ENCODE measurements around the gene RYR3. TPM values are rescaled to one million over a fixed set of nuclear protein-coding genes. Genes with fewer than 3 reads are reported as not detected.

RYR3 gene
- total and polyA plus RNA-seq, 10 of the 15 experiments (the other 5 are each of a cell fraction or from before 2014, with no cell fraction given), result under 0.01 to 0.44 (median 0.16) TPM; not detected in 5

GRCh38 chr15:33461671-33462070 is 150.9 kb downstream of the RYR3 start:
- CTCF ChIA-PET, result interaction anchor here (0.9 to 1.1 kb wide), 2 partner anchors 14 to 618 kb away, joined by 3 to 4 read pairs; no protein-coding TSS in a partner anchor
- ATAC-seq (no peak), FAIRE-seq (no peak), DNase-seq (ENCODE audit: low read depth, low spot score) (no peak)
- intact Hi-C loops (cut with micrococcal nuclease; ENCODE audit: unreplicated experiment) (no loop called here), in situ Hi-C loops (cut with MboI) (no loop called here)
- no peaks in the 10 kb centered on the region for H4K20me1 ChIP-seq (ENCODE audit: control insufficient read depth, insufficient read depth)
- BruUV-seq (replicated peaks), result no TSS peak
- no peak overlapping the region for H3K9ac ChIP-seq (ENCODE audit: control insufficient read depth, insufficient read depth, low read length)
- no peaks in the 10 kb centered on the region for H3K4me1 ChIP-seq (ENCODE audit: control insufficient read depth, insufficient read depth, low read length)
- H3K4me2 ChIP-seq (ENCODE audit: control insufficient read depth, insufficient read depth), result no peak overlapping the region
- H3K4me3 ChIP-seq, result no peak overlapping the region
- no peaks in the 10 kb centered on the region for H3K27me3 ChIP-seq (replicated peaks in 1 of 2; ENCODE audit: control insufficient read depth in 2 of 2, insufficient read depth in 2 of 2, low read length in 1 of 2)
- POLR2A ChIA-PET, result no interaction called here
- RAD21 ChIA-PET (ENCODE audit: unreplicated experiment), result no interaction called here
- no peak overlapping the region for H3K27ac ChIP-seq (ENCODE audit: control insufficient read depth, insufficient read depth)
- no peak overlapping the region for H2AFZ ChIP-seq (ENCODE audit: control insufficient read depth, low read depth, low read length)
- H3K36me3 ChIP-seq (ENCODE audit: control insufficient read depth in 2 of 2, insufficient read depth in 2 of 2, low read length in 1 of 2), result no peaks in the 10 kb centered on the region
- no peaks in the 10 kb centered on the region for H3K79me2 ChIP-seq (ENCODE audit: control insufficient read depth, insufficient read depth, low read length)
- 13% methylated on average over 2 of the region's 2 CpGs for WGBS (ENCODE audit: insufficient coverage, insufficient replicate concordance, low lambda C conversion rate, missing lambda C conversion rate)
- TF ChIP-seq, protein P1, sequence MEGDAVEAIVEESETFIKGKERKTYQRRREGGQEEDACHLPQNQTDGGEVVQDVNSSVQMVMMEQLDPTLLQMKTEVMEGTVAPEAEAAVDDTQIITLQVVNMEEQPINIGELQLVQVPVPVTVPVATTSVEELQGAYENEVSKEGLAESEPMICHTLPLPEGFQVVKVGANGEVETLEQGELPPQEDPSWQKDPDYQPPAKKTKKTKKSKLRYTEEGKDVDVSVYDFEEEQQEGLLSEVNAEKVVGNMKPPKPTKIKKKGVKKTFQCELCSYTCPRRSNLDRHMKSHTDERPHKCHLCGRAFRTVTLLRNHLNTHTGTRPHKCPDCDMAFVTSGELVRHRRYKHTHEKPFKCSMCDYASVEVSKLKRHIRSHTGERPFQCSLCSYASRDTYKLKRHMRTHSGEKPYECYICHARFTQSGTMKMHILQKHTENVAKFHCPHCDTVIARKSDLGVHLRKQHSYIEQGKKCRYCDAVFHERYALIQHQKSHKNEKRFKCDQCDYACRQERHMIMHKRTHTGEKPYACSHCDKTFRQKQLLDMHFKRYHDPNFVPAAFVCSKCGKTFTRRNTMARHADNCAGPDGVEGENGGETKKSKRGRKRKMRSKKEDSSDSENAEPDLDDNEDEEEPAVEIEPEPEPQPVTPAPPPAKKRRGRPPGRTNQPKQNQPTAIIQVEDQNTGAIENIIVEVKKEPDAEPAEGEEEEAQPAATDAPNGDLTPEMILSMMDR (IDR thresholded peaks at IDR 0.05 in 2 of 3, conservative IDR thresholded peaks at IDR 0.05 in 1 of 3; ENCODE audit: control insufficient read depth in 2 of 3, extremely low read depth in 1 of 3, insufficient read depth in 1 of 3, low read depth in 3 of 3, low read length in 3 of 3), result no peak
- TF ChIP-seq, protein P2, sequence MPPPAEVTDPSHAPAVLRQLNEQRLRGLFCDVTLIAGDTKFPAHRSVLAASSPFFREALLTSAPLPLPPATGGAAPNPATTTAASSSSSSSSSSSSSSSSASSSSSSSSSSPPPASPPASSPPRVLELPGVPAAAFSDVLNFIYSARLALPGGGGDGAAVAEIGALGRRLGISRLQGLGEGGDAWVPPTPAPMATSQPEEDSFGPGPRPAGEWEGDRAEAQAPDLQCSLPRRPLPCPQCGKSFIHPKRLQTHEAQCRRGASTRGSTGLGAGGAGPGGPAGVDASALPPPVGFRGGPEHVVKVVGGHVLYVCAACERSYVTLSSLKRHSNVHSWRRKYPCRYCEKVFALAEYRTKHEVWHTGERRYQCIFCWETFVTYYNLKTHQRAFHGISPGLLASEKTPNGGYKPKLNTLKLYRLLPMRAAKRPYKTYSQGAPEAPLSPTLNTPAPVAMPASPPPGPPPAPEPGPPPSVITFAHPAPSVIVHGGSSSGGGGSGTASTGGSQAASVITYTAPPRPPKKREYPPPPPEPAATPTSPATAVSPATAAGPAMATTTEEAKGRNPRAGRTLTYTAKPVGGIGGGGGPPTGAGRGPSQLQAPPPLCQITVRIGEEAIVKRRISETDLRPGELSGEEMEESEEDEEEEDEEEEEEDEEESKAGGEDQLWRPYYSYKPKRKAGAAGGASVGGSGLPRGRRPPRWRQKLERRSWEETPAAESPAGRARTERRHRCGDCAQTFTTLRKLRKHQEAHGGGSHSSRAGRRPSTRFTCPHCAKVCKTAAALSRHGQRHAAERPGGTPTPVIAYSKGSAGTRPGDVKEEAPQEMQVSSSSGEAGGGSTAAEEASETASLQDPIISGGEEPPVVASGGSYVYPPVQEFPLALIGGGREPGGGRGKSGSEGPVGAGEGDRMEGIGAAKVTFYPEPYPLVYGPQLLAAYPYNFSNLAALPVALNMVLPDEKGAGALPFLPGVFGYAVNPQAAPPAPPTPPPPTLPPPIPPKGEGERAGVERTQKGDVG (CRISPR knock-in tag; IDR thresholded peaks at IDR 0.05), result no peak
- TF ChIP-seq HCFC1 (IDR thresholded peaks at IDR 0.05; ENCODE audit: low read length), result no peak
- no peak for TF ChIP-seq JUND (IDR thresholded peaks at IDR 0.05; ENCODE audit: low read depth, low read length)
- no peak for TF ChIP-seq SMAD1 (IDR thresholded peaks at IDR 0.05; ENCODE audit: low read depth, partially characterized antibody)
- TF ChIP-seq IRF3 (IDR thresholded peaks at IDR 0.05), result no peak
- TF ChIP-seq BMI1 (IDR thresholded peaks at IDR 0.05; ENCODE audit: borderline replicate concordance), result no peak
- no peak for TF ChIP-seq CHD4 (IDR thresholded peaks at IDR 0.05)
- TF ChIP-seq EP300 (IDR thresholded peaks at IDR 0.05; ENCODE audit: borderline replicate concordance in 1 of 2, control insufficient read depth in 1 of 2, low read depth in 2 of 2, low read length in 2 of 2), result no peak
- TF ChIP-seq SMC3 (IDR thresholded peaks at IDR 0.05; ENCODE audit: borderline replicate concordance, low read length), result no peak
- TF ChIP-seq NFXL1 (IDR thresholded peaks at IDR 0.05; ENCODE audit: borderline replicate concordance), result no peak
- TF ChIP-seq, protein P3, sequence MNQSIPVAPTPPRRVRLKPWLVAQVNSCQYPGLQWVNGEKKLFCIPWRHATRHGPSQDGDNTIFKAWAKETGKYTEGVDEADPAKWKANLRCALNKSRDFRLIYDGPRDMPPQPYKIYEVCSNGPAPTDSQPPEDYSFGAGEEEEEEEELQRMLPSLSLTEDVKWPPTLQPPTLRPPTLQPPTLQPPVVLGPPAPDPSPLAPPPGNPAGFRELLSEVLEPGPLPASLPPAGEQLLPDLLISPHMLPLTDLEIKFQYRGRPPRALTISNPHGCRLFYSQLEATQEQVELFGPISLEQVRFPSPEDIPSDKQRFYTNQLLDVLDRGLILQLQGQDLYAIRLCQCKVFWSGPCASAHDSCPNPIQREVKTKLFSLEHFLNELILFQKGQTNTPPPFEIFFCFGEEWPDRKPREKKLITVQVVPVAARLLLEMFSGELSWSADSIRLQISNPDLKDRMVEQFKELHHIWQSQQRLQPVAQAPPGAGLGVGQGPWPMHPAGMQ (IDR thresholded peaks at IDR 0.05; ENCODE audit: borderline replicate concordance), result no peak
- TF ChIP-seq IKZF1 (conservative IDR thresholded peaks at IDR 0.05), result no peak
- no peak for TF ChIP-seq TAF1 (IDR thresholded peaks at IDR 0.05; ENCODE audit: borderline replicate concordance, low read depth, low read length)
- no peak for TF ChIP-seq WRNIP1 (IDR thresholded peaks at IDR 0.05; ENCODE audit: borderline replicate concordance, low read depth, low read length)
- TF ChIP-seq NR2C1 (IDR thresholded peaks at IDR 0.05), result no peak
- H3K9me3 ChIP-seq (replicated peaks; ENCODE audit: control insufficient read depth, insufficient read depth, low read length), result no peaks in the 10 kb centered on the region
- SMC1A ChIA-PET (ENCODE audit: uncharacterized antibody, unreplicated experiment), result no interaction called here
